SU-DHL-6 (cell line): Measurements from ENCODE around the gene RNGTT.
"Not testable (repeated sequence)": the region's sequence is repeated elsewhere in the genome, so short reads cannot be mapped to it uniquely, and the experiment has no call there.

ENCODE experiments used
- H2AFZ ChIP-seq: fragments of 200-600 bp; sonication (generic); 2 replicates; pipeline ENCODE4 v1.6.1; 2014; ENCODE audit warnings: low read depth, mild to moderate bottlenecking, moderate library complexity, mixed read lengths, antibody characterized with exemption, low read length; ENCODE audit not compliant: severe bottlenecking
- H3F3A ChIP-seq: fragments of 200-600 bp; shearing (Covaris generic); 2 replicates; pipeline ENCODE4 v1.6.0; 2016; ENCODE audit warnings: antibody characterized with exemption, mild to moderate bottlenecking; ENCODE audit not compliant: insufficient read depth
- H3K27ac ChIP-seq: fragments of 200-600 bp; sonication (generic); 2 replicates; pipeline ENCODE4 v1.5.1; 2016; ENCODE audit warnings: low read depth, mild to moderate bottlenecking, low read length, moderate library complexity, mixed read lengths
- H3K27me3 ChIP-seq: fragments of 200-600 bp; sonication (generic), shearing (Covaris generic); 2 replicates; pipeline ENCODE4 v1.6.0; 2014; ENCODE audit warnings: mild to moderate bottlenecking, low read length
- H3K36me3 ChIP-seq: fragments of 200-600 bp; sonication (generic); 2 replicates; pipeline ENCODE4 v1.6.1; 2014; ENCODE audit warnings: mild to moderate bottlenecking, low read length, mixed read lengths
- H3K4me2 ChIP-seq: fragments of 300-600, 200-600 bp; shearing (Covaris generic), sonication (generic); 2 replicates; pipeline ENCODE4 v1.6.0; 2014; ENCODE audit warnings: low read length, low read depth, mild to moderate bottlenecking; ENCODE audit not compliant: poor library complexity, severe bottlenecking
- H3K4me3 ChIP-seq: fragments of 200-600 bp; sonication (generic); 2 replicates; pipeline ENCODE4 v1.5.1; 2014; ENCODE audit warnings: antibody characterized with exemption, low read length, mild to moderate bottlenecking, mixed read lengths; ENCODE audit not compliant: insufficient read depth, poor library complexity, severe bottlenecking
- H3K79me2 ChIP-seq: fragments of 200-600 bp; sonication (generic); 2 replicates; pipeline ENCODE4 v1.6.1; 2014; ENCODE audit warnings: mild to moderate bottlenecking, low read length, moderate library complexity; ENCODE audit not compliant: insufficient read depth
- H3K9ac ChIP-seq: fragments of 200-600 bp; sonication (generic); 2 replicates; pipeline ENCODE4 v1.7.0; 2014; ENCODE audit warnings: mild to moderate bottlenecking, low read length
- H3K9me2 ChIP-seq: fragments of 200-600 bp; sonication (generic); replicated peaks from 2 replicates; pipeline ENCODE4 v1.6.1; 2014; ENCODE audit warnings: low read length; ENCODE audit not compliant: insufficient read depth
- H3K9me3 ChIP-seq: fragments of 200-600 bp; sonication (generic); 2 replicates; pipeline ENCODE4 v1.6.1; 2014; ENCODE audit warnings: low read length, mixed read lengths; ENCODE audit not compliant: insufficient read depth
- H4K20me1 ChIP-seq: fragments of 200-600 bp; sonication (generic); 2 replicates; pipeline ENCODE4 v1.6.1; 2014; ENCODE audit warnings: low read depth, mild to moderate bottlenecking, antibody characterized with exemption, low read length, moderate library complexity, mixed read lengths
- EZH2phosphoT487 ChIP-seq: fragments of 200-600 bp; sonication (generic), shearing (Covaris generic); conservative IDR thresholded peaks from 2 replicates; pipeline ENCODE4 v1.6.1; 2018; ENCODE audit warnings: mild to moderate bottlenecking, antibody characterized with exemption, low read length, moderate library complexity, mixed read lengths
- TF ChIP-seq, protein P1 (sequence below): fragments of 200-600 bp; sonication (generic); IDR thresholded peaks from one replicate; pipeline ENCODE4 v1.5.1; 2017; ENCODE audit warnings: antibody characterized with exemption, mild to moderate bottlenecking, low read length, moderate library complexity; ENCODE audit not compliant: insufficient read depth, poor library complexity, severe bottlenecking

The RNGTT gene

DNA sequence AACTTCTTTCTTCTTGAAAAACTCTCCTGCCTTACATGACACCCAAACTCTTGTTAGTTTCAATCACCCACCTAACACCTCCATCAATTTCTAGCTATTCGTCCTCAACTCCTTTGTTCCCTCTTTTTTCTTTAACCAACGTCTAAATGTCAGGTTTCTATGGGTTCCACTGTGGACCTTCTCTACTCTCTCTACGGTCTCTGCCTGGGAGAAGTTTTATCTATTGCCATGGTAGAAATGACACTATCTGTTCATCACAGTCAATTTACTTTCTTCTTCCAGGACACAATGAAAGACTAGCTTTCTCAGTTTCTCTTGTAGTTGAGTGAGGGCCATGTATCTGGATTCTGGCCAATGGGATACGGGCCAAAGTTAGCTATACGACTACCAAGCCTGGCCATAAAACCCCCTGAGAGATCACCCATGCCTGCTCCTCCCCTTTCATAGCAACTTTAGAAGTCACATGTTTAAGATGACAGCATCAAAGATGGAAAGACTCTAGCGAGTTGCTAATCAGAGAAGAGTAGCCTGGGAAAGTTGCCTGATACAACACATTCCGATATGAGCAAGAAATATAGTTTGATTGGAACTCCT lies 17.9 kb downstream of the RNGTT start:
- Histone ChIP-seq H3K4me3 (no peak overlapping the region), H3K9me3 (no peaks in the 10 kb centered on the region), H3K79me2 (peaks cover 71% of the 10 kb centered on the region), H4K20me1 (no peaks in the 10 kb centered on the region), H3K4me2 (no peak overlapping the region), H2AFZ (no peak overlapping the region), H3F3A (no peaks in the 10 kb centered on the region), H3K27ac (no peak overlapping the region), H3K36me3 (peaks cover 2% of the 10 kb centered on the region; the same call in 1 of the 2 replicates), H3K27me3 (no peaks in the 10 kb centered on the region), H3K9ac (no peak overlapping the region), H3K9me2 (no peaks in the 10 kb centered on the region)
- TF ChIP-seq EZH2phosphoT487 = no peak
- TF ChIP-seq, protein P1, sequence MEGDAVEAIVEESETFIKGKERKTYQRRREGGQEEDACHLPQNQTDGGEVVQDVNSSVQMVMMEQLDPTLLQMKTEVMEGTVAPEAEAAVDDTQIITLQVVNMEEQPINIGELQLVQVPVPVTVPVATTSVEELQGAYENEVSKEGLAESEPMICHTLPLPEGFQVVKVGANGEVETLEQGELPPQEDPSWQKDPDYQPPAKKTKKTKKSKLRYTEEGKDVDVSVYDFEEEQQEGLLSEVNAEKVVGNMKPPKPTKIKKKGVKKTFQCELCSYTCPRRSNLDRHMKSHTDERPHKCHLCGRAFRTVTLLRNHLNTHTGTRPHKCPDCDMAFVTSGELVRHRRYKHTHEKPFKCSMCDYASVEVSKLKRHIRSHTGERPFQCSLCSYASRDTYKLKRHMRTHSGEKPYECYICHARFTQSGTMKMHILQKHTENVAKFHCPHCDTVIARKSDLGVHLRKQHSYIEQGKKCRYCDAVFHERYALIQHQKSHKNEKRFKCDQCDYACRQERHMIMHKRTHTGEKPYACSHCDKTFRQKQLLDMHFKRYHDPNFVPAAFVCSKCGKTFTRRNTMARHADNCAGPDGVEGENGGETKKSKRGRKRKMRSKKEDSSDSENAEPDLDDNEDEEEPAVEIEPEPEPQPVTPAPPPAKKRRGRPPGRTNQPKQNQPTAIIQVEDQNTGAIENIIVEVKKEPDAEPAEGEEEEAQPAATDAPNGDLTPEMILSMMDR = no peak

DNA sequence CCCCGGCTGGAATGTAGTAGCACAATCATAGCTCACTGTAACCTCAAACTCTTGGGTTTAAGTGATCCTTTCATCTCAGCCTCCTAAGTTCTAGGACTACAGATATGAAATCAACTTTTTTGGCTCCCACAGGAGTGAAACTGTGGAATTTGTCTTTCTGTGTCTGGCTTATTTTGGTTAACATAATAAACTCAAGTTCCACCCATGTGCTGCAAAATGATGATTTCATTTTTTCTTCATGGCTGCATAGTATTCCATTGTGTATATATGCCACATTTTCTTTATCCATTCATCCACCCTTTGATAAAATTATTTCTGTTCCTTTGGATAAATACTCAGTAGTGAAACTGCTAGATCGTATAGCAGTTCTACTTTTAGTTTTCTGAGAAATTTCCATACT lies 29.9 kb downstream of the RNGTT start:
- H3K27me3 ChIP-seq = no peaks in the 10 kb centered on the region
- no peaks in the 10 kb centered on the region for H3K79me2 ChIP-seq
- no peaks in the 10 kb centered on the region for H3K9me3 ChIP-seq
- no peak overlapping the region for H3K4me3 ChIP-seq
- TF ChIP-seq EZH2phosphoT487 = no peak
- TF ChIP-seq, protein P1 = no peak
- peaks cover 40% of the 10 kb centered on the region for H3K36me3 ChIP-seq
- no peak overlapping the region for H3K27ac ChIP-seq
- H2AFZ ChIP-seq = no peak overlapping the region
- no peaks in the 10 kb centered on the region for H4K20me1 ChIP-seq
- peaks cover 17% of the 10 kb centered on the region for H3F3A ChIP-seq
- no peak overlapping the region for H3K9ac ChIP-seq
- H3K4me2 ChIP-seq = no peak overlapping the region
- no peaks in the 10 kb centered on the region for H3K9me2 ChIP-seq

DNA sequence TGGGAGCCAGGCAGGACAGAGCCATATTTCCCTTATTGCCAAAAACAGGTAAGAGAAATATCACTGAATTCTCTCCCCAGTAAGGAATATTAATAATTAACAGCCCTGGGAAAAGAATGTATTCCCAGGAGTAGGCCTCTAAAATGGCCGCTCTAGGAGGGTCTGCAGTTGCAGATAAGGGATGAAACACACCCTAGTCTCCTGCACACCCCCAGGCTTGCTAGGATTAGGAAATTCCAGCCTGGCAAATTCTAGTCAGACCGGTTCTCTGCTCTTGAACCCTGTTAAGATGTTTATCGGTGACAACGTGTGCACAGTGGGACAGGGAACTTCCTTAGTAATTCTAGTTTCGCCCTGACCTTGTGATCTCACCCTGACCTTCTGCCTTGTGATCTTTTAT lies 31.4 kb downstream of the RNGTT start:
- not testable (repeated sequence) for H4K20me1 ChIP-seq, H3K9me3 ChIP-seq, H3K27me3 ChIP-seq, H3K79me2 ChIP-seq, H3K27ac ChIP-seq, H3K9ac ChIP-seq, H2AFZ ChIP-seq, H3K4me3 ChIP-seq, H3K4me2 ChIP-seq, H3K9me2 ChIP-seq
- peaks cover 17% of the 10 kb centered on the region for H3F3A ChIP-seq
- peaks cover 41% of the 10 kb centered on the region for H3K36me3 ChIP-seq

DNA sequence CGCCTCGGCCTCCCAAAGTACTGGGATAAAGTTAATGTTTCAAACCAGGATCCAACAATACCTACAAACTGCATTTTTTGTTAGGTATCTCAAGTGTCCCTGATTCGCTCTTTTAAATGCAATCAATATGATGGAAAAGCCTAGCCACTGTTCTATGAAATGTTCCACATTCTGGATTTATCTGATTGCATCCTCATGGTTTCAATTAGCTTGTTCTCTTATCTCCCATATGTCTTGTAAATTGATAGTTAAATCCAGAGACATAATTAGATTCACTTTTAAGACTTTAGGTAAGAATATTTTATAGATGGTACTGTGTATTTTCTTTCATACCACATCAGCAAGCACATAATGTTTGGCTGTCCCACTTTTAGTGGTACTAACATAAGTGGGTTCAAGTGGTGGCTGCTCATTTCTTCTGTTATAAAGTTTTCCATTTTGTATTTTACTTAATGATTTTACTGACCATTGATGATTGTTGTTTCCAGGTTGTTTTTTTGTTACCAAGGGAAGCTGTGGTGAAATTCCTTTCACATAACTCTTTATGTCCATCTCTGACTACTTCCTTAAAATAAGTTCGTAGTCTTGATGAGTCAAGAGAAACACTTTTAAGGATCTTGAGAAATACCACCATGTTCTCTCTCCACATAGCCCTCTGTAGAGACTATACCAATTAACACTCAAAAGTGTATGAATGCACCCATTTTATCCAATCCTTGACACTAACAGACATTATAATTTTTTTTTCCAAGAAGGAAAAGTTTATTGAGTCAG lies 40.5 kb downstream of the RNGTT start:
- 0 out of 2 replicates have a peak, but pooled peaks cover 6% of the 10 kb centered on the region for H3K79me2 ChIP-seq
- no peak overlapping the region for H3K27ac ChIP-seq
- H2AFZ ChIP-seq = no peak overlapping the region
- H3K4me2 ChIP-seq = no peak overlapping the region
- H4K20me1 ChIP-seq = no peaks in the 10 kb centered on the region
- no peaks in the 10 kb centered on the region for H3K9me2 ChIP-seq
- H3F3A ChIP-seq = peaks cover 5% of the 10 kb centered on the region; the same call in 1 of the 2 replicates
- H3K9me3 ChIP-seq = no peaks in the 10 kb centered on the region
- H3K9ac ChIP-seq = no peak overlapping the region
- peaks cover 10% of the 10 kb centered on the region; the same call in 1 of the 2 replicates for H3K36me3 ChIP-seq
- no peaks in the 10 kb centered on the region for H3K27me3 ChIP-seq
- TF ChIP-seq EZH2phosphoT487 = no peak
- TF ChIP-seq, protein P1 = no peak
- H3K4me3 ChIP-seq = no peak overlapping the region
